ENCODE results near the gene PLEKHG3.

The PLEKHG3 gene

DNA sequence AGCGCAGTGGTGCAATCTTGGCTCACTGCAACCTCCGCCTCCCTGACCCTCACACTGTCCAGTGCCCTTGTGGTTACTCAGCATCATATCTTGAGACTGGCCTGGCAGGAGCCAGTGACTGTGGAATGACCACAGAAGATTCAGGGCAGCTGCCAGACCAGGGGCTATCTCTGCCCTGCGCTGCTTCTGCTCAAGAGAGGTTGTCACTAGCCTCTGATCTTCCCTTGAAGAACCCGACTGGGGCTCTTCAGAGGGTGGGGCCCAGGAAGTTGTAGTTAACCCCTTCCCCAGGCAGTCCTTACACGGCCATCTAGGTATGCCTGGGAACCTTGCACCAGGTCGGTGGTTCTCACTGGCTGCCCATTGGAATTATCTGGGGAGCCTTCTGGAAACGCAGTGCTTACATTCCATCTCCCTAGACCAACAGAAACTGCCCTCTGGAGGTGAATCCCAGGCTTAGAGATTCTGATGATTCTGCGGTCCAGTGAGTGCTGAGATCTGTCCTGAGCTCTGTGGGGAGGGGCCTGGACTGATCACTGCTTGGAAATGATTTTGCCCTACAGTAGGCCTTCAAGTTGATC lies 41.4 kb downstream of the PLEKHG3 start:
- DNase-seq (ENCODE audit: low read depth in 1 of 2, low spot score in 1 of 2) = no peak

DNA sequence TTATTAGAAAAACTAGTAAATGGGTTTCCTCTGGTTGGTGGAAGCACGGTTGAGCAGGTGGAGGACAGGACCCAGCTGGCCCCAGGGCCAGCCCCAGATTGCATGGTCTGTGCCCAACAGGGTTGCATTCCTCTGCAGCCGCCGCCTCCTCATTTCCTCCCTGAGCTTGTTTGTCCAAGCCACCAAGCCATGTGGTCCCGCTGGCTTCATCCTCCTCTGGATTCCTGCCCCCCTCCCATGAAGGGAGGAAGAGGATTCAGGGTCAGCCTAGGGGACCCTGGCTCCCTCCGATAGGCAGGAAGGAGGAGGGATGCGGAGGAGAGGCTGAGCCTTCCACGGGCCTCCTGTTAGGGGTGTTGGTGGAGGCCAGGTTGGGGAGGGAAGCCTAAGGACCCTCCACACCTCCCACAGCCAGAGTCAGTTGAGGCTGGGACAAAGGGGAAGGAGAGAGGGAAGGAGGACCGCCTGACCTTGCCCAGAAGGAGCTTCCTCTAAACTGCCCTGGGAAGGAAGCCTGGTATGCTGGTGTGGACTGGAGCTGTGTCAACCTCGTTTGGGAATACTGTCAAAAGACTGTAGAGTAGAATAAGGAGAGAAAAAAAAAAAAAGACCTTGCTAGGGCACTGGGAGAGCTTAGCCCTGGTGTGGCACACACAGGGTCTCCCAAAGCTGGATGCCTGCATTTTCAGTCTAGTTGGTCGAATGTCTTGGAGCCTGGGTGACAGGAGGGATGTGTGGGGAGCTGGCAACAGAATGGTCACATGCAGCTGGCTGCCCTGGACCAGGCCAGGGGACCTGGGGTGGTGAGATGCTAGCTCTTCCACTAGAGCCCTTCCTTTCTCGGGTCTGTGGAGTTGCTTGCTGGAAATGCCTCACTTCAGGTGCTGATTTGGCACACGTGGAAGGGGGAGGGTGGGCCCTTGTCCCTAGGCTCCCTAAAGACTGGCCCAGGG lies 42.4 kb downstream of the PLEKHG3 start:
- no peak for DNase-seq (ENCODE audit: low read depth in 1 of 2, low spot score in 1 of 2)

DNA sequence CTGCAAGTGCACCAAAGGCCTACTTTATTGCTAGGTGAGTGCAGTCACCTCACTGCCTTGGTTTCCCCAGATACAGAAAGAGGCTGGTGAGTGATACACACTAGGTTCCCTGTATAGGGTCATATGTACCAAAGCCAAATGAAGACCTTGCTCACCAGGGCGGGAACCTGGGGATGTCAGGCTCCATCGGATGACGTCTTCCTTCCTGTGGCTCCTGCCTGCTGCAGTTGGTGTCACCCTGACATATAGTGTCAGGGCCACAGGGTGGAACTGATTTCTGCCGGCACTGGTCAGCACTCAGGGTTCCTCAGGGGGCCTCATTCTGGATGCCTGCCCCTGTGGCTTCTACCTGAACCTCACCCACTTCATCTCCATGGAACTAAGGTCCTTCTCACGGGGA lies 43.1 kb downstream of the PLEKHG3 start:
- no peak for DNase-seq (ENCODE audit: low read depth in 1 of 2, low spot score in 1 of 2)

DNA sequence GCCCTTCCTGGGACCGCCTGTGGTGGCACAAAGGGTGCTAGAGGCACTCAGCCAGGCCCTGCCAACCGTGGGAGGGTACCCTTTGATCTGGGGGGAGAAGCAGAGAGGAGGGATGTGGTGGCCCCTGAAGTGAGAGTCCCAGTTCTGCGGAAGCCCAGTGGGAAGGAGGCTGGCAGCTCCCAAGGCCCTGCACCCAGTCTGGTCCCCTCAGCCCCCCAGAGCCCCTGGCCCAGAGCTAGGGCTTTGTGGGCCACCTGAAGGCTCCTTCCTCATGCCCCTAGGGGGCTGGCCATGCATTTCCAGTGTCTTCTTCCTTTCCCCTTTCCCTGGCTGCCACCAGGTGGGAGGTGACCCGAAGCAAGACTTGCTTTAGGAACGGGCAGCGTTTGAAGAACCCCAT lies 44.3 kb downstream of the PLEKHG3 start:
- DNase-seq (ENCODE audit: low read depth in 1 of 2, low spot score in 1 of 2) = no peak

DNA sequence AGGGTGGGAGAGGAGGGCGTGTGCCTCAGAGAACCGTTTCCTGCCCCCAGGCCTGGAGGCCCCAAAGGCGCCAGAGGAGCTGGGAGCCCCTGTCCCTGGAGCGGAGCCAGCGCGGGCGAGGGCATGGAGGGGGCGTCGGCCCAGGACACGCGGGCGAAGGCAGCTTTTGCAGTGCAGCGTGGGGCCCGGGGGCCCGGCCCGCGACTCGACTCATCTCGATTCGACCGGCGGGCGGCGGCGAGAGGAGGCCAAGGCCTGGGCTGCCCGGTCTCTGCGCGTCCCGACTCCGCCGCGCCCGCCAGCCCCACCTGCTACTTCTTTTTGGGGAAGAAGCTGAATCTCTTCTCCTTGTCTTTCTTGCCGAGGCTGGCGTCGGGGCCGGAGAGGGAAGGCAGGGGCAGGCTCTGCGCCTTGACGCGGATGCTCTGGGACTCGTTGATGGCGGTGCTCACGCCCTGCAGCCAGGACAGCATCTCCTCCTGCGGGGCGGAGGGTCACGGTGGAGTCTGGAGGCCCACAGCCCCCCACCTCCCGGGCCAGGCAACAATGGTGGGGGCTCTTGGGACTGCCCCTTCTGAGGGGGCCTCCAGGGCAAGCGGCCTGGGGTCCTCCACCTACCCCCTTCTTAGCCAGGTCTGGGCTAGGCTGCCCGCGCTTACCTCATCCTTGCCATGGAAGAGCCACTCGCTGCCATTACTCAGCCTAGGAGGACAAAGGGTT lies 44.9 kb downstream of the PLEKHG3 start:
- DNase-seq (ENCODE audit: low read depth in 1 of 2, low spot score in 1 of 2) = no peak

DNA sequence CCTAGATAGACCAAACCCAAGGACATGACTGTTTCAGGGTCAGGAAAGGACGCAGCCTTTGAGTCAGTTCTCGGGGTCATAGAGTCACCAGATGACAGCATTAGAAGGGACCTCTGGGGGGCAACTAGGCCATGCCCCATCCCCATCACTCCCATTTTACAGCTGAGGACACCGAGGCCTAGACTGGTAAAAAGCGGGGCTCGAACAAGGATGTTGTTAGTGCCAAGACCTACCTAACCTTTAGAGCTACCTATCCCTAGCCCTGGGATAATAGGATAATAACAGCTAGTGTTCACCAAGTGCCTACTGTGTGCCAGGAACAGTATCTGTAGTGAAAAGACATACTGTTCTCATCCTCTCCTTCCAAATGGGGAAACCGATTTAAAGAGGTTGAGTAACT lies 48.7 kb downstream of the PLEKHG3 start:
- DNase-seq (ENCODE audit: low read depth in 1 of 2, low spot score in 1 of 2) = no peak

DNA sequence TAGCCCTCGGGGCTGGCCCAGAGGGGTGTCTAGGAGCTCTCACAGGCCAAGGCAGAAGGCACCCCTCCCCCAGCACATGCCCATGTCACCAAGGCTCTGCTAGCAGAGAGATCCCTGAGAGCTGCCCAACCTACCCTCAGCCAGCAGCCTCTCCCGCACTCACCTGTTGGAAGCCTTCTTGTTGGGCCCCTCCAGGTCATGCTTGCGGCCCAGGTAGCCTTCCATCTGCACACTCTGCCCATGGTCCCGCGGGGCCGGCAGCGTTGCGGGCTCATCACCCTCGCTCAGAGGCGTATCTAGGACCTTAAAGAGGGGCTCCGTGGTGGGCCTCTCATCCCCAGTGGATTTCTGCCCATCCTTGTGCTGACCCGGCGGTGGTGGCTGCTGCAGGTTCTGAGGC lies 49.1 kb downstream of the PLEKHG3 start:
- DNase-seq (ENCODE audit: low read depth in 1 of 2, low spot score in 1 of 2) = no peak

DNA sequence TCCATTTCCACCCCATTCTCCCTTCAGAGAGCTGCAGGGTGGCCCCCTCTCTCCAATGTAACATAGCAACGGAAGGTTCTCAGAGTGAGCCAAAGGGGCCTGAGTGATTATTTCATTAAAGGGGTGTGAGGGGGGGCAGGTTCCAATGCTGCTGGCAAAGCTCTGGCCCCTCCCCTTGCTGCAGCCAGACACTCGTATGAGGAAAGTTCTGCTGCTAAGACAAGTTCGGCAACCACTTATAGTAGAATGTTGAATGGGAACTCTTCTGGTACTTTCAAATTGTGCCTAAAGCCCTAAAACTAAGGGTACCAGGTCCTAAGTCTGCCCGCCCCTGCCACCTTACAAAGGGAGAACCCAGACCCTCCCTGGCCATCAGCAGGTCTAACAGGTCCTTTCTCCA lies 49.8 kb downstream of the PLEKHG3 start:
- DNase-seq (ENCODE audit: low read depth in 1 of 2, low spot score in 1 of 2) = no peak

DNA sequence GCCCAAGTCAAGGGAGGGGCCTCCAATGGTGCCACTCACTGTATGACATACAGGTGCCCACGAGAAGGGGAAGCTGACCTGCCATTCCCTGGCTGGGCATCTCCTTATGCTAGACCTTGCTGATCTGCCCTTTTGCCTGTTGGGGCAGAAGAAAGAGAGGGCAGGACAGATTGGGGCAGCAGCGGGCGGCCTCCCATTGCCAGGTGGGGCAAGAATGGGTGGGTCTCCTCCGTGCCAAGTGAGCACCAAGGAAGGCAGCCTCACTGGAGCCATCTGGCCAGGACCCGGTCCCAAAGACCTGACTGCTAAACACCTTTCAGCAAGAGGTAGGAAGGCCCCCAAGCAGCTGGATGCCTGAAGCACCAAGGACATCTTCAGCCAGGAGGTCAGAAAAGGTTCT lies 50.5 kb downstream of the PLEKHG3 start:
- DNase-seq (ENCODE audit: low read depth in 1 of 2, low spot score in 1 of 2) = no peak

DNA sequence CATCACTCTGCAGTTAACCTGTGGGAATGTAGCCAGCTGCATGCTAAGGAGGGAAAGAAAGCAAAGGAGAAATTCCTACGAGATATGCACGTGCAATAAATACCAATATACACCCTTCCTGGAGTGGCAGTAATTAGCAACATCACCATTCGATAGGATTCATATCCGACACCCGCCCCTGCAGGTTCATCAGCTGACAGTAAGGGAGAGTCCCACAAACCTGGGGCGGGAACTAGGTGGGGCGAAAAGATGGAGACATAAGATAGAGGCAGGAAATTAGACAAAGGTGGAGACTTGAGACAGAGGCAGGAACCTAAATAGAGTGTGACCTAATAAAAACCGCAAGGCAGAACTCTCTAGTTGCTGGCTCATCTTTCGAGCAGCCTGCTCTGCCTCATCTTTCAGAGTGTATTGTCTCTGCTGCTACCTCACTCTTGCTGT lies 51.6 kb downstream of the PLEKHG3 start:
- peak; percentile 16 to 41 for DNase-seq (ENCODE audit: low read depth in 1 of 2, low spot score in 1 of 2)

DNA sequence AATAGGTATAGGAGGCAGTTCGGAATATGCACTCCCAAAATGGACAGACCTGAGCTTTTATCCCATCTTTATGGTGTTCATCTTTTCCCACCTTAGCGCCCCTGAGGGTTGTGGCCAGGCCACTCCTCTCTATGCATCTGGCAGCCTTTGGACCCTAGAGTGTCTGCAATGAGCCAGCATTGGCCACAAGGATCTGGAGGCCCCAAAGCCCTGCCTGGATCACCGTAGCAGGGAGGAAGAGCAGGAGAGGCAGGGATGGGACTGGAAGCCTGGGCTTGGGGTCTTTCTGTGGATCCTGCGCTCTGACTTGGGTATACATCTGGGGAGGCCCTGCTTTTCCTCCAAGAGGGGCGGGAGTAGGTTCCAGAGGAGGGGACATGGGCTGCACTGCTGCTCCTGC lies 52.5 kb downstream of the PLEKHG3 start:
- DNase-seq (ENCODE audit: low read depth in 1 of 2, low spot score in 1 of 2) = no peak

DNA sequence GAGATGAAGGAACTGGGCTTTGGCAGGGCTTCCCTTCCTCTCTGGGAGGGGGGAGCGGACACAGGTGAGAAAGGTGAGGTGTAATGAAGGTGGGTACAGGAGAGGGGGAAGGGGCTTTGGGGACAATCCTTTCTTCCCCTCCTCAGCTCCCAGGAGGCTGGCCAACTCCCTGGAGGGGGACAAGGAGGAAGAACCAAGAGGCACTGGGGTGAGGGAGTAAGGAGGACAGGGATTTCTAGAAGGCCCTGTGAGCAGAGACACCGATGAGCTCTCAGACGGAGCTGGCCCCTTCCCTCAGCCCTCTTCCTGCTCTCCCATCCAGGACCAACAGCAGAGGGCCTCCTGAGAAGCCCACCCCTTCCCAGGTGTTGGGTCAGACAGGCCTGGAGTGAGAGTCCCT lies 53.4 kb downstream of the PLEKHG3 start:
- DNase-seq (ENCODE audit: low read depth in 1 of 2, low spot score in 1 of 2) = no peak

DNA sequence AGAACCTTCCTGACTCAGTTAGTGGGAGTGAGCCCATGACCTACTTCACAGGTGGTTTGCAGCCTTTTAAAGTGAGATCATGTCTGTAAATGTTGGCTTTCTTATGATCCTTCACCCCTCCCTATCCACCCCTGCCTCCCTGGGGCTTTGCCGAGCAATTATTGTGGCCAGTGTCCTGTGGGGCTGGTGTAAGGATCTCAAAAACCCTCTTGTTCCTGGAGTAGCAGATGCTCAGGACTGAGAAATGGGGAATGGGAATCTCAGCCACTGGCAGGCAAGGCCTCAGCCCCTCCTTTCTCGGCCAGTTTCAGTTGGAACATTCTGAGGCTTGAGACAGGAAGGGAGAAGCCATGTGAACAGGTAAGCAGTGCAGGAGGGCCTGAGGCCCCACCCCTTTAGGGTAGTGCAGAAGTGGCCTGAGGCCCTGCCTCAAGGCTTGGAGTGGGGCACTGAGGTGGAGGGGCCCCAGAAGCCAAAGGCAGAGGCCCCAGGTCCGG lies 53.8 kb downstream of the PLEKHG3 start:
- no peak for DNase-seq (ENCODE audit: low read depth in 1 of 2, low spot score in 1 of 2)

DNA sequence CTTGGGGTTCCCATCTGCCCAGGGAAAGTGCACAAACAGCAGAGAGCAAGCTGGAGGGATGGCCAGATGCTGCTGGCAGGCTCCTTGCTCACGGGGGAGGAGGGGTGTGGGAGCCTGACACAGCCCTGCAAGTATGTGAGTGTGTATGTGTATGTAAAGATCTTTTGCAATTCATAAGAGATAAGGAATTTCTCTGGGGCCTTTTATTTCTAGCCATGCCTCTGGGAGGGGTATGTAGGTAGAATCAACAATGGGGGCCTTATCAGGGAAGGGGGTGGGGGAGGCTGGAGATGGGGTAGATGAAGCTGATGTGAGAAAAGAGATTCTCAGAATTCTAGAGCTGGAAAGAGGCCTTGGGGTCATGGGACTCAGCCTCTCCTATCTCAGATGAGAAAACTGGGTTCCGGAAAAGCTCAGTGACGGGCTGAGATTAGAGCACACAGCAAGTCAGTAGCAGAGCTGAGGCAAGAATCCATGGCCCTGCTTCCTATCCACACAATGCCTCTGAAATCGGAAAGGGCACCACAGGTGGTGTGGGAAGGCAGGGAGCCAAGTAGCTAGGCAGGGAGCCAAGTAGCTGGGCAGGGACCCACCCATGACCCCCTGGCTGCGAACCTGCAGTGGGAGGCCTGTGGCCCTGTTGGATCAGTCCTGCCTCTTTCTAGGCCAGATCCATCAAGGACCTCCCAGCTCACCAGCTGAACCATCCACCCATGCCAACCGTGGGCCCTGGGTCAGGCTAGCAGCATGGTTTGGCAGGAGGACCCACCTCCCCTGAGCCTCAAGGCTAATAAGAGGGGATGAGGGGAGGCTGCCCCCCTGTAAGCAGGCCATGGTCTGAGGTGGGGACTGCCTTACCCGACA lies 54.7 kb downstream of the PLEKHG3 start:
- no peak for DNase-seq (ENCODE audit: low read depth in 1 of 2, low spot score in 1 of 2)

DNA sequence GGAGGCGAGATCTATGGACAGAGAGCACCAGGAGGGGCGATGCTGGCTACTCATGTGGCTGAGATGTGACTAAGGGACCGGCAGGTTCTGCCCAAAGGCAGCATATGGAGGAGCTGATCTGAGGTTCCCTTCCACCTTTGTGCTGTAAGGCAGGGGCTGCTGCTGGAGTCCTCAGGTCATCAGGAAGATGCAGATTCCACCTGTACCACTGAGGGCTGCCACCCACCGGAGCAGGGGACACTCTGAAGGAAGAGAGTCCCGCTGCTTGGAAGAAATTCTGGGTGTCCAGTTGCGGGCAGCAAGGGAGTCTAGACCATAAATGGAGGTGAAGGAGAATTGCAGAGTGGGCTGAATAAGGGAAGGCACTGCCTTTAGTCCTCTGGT lies 55.3 kb downstream of the PLEKHG3 start:
- no peak for DNase-seq (ENCODE audit: low read depth in 1 of 2, low spot score in 1 of 2)

DNA sequence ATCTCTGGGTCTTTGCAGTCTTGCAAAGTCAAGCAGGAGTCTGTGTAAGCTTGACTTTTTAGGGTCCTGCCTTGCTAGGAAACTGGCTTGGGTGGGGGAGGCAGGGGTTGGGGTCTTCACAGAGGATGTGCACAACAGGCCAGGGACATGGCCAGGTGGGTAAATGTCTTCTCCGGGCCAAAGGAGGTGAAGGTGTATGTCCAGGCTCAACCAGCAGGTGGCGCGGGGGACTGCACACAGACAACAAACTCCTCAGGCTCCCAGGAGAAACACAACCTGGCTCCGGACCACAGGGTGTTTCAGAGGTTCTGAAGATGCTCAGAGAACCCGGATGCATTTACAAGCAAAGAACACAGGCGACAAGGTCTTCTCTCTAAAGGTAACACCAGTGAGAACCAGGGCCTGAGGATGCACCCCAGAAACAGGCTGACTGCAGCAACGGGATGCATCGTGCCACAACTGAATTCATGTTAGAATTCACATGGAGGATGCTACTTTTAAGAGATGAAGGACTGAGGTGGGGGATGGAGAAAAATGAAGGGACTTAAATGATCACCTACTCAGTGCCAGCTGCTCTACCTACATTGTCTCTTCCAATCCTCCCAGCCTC lies 56.0 kb downstream of the PLEKHG3 start:
- peak; percentile 22 to 38 for DNase-seq (ENCODE audit: low read depth in 1 of 2, low spot score in 1 of 2)

DNA sequence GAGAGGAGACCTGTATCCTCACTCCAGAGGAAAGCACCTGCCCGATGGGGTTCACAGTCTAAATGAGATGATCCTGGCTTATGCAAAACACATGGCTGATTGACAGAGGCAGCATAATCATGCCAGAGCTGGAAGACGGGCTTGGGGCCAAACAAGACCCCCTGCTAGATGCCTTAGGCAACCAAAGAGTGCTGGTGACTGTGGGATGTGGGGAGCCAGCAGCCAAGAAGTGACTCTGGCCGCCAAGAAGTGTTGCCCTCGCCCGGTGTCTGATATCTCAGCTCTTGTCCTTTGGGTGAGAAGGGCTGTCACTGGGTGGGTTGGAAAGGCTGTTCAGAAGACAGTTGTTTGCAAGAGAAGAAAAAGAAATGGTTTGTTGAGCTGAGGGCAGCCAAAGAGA lies 56.7 kb downstream of the PLEKHG3 start:
- DNase-seq (ENCODE audit: low read depth in 1 of 2, low spot score in 1 of 2) = no peak

DNA sequence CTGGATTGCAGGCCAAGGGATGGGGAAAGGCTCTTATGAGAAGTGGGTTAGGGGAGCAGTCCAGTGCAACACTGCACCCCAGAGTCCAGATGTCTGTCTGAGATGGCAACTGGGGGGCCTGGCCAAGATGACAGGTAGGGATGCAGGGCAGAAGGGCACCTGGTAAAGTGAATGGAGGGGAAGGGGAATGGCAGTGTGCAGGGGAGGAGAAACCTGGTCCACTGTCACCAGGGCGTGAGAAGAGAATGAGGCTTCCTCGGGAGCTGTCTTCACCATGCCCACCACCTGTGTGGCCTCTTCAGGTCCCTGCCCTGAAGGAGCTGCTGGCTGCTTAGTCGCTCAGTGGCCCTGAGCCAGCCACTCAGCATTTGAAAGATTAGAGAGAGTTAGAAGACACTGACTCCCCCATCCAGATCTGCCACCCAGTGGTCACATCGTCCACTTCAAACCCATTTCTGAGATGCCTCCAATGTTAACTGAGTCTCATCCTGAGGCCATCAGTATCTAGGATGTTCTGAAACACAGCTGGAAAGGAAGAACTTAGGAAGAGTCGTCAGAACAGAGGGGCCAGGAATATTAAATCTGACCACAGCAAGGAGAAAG lies 57.3 kb downstream of the PLEKHG3 start:
- DNase-seq (ENCODE audit: low read depth in 1 of 2, low spot score in 1 of 2) = no peak

DNA sequence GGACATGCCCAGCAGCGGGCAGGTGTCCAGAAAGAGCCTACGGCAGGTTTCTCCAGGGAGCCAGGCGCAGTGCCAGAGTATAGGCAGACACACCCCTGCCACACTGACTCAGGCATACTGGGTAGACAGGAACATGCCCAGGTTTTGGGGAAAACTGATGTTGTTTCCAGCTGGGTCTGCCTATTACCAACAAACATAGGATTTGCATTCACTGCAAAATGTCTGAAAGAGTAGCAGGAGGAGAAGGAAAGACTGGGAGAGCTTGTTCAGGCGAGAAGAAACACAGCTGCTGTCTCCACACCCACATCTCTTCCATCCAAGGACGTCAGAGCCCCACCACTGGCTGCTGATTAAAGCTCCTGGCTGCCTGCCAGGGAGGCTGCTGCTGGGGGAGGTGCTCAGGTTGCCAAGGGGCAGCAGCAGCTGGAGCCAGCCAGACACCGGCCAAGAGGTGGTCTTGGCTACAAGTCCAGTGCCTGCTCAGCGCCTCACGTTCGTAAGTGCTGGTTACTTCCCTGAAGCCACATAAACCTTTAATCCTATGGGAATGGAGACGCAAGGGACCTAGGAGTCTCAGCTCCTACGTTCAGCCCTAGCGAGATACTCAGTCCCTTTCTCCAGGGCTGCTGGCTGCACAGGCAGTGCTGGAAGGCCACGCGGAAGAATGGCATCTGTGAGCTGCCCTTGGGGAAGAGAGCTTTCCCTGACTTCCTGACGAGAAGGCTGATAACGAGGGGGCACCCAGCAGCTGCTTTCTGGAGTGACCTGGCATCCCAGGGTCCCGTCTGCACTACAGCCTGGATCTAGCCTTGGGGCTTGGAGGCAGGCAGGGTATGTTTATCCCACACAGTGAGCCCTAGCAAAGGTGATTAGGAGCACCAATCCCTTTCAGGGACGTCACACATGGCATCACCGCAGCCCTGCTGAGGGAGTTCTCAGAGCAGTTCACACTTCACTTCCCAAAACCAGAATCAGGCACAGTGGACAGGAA lies 58.1 kb downstream of the PLEKHG3 start:
- peak in 1 of 2 donors; percentile 21 for DNase-seq (ENCODE audit: low read depth in 1 of 2, low spot score in 1 of 2)

Measured in stimulated activated CD4-positive, alpha-beta T cell treated with anti-CD3 and anti-CD28 coated beads, Interleukin-15, amount 100 ng/mL, for 1 hour (primary cell).